ENCODE measurements around the gene COL4A3. TPM values are rescaled to one million over a fixed set of nuclear protein-coding genes. Genes with fewer than 3 reads are reported as not detected.

COL4A3 gene
- total RNA-seq, 1 donor from 2014 or later = not detected

GRCh38 chr2:227182765-227183164 is 18.3 kb downstream of the COL4A3 start:
- H3K4me1 ChIP-seq (ENCODE audit: insufficient read depth, low read length) = no peaks in the 10 kb centered on the region
- peaks cover 5% of the 10 kb centered on the region for H3K4me1 Mint-ChIP-seq (ENCODE audit: low read depth, unreplicated experiment)
- H3K9me3 ChIP-seq (ENCODE audit: insufficient read depth, low read depth, low read length) = no peaks in the 10 kb centered on the region
- H4K20me1 ChIP-seq (ENCODE audit: insufficient read depth, low read length) = no peaks in the 10 kb centered on the region
- no peaks in the 10 kb centered on the region for H3K9me3 Mint-ChIP-seq (ENCODE audit: unreplicated experiment)
- no peaks in the 10 kb centered on the region for H3K36me3 ChIP-seq (ENCODE audit: insufficient read depth, low read length)
- no peaks in the 10 kb centered on the region for H3K27me3 Mint-ChIP-seq (ENCODE audit: low read depth, unreplicated experiment)
- no peak overlapping the region for H3K4me2 ChIP-seq (ENCODE audit: low read length)
- H3K36me3 Mint-ChIP-seq (ENCODE audit: low read depth, unreplicated experiment) = no peaks in the 10 kb centered on the region
- H3K4me3 ChIP-seq (ENCODE audit: insufficient read depth, low read depth, low read length) = no peak overlapping the region
- DNase-seq (ENCODE audit: low read depth) (no peak), FAIRE-seq (no peak)
- no peak overlapping the region for H3K9ac ChIP-seq (ENCODE audit: low read length)
- H2AFZ ChIP-seq (ENCODE audit: low read depth, low read length) = no peak overlapping the region
- TF ChIP-seq CTCF (IDR thresholded peaks at IDR 0.05; ENCODE audit: insufficient read depth, low read depth, low read length) (no peak), EZH2 (IDR thresholded peaks at IDR 0.05; ENCODE audit: insufficient read depth, low read length) (no peak)
- no peak overlapping the region for H3K4me3 Mint-ChIP-seq (ENCODE audit: unreplicated experiment)
- no peaks in the 10 kb centered on the region for H3K27me3 ChIP-seq (ENCODE audit: insufficient read depth, low read length)
- no peak overlapping the region for H3K27ac Mint-ChIP-seq (ENCODE audit: unreplicated experiment)
- no peak overlapping the region for H3K27ac ChIP-seq (ENCODE audit: low read depth, low read length)
- H3K79me2 ChIP-seq (ENCODE audit: insufficient read depth, low read length) = no peaks in the 10 kb centered on the region

DNA sequence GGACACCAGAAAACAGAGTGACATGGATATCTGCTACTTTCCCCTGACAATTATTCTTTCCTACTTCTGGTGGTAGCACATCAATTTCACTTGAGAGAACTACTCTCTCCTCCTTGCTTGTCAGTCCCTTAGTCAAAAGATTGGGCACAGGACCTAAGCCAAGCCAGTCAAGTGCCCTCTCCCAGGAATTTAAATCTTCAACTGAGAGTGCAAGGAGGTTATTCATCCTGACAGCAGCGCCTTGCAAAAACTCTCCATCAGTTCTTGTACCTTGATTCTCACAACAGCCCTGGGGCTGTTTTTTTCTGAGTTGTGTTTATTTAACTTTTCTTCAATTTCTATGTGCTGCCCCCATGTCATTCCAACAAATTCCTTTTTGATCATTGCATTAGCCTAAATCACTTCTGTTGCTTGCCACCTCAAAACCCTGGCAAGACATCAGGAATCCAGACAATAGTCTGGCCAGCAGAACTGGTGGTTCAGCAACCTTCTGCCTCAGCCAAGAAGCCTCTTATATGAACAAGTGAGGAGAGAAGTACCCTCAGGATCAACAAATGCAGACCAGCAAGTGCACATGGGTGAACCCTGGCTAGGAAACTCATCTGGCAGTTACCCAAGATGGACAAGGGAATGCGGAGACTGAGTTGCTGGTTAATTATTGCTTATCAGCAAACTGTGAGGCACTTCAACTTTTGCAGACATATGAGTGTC is 19.4 kb downstream of the COL4A3 start:
- no peak overlapping the region for H3K27ac Mint-ChIP-seq (ENCODE audit: unreplicated experiment)

More for the DNA sequence above, 19.4 kb downstream of the COL4A3 start:
- Histone ChIP-seq H3K9me3 (ENCODE audit: insufficient read depth, low read depth, low read length) (no peaks in the 10 kb centered on the region), H2AFZ (ENCODE audit: low read depth, low read length) (no peak overlapping the region), H3K4me1 (ENCODE audit: insufficient read depth, low read length) (peaks cover 2% of the 10 kb centered on the region), H3K27ac (ENCODE audit: low read depth, low read length) (no peak overlapping the region), H3K4me2 (ENCODE audit: low read length) (no peak overlapping the region), H3K9ac (ENCODE audit: low read length) (no peak overlapping the region), H3K27me3 (ENCODE audit: insufficient read depth, low read length) (no peaks in the 10 kb centered on the region), H3K79me2 (ENCODE audit: insufficient read depth, low read length) (no peaks in the 10 kb centered on the region), H3K36me3 (ENCODE audit: insufficient read depth, low read length) (no peaks in the 10 kb centered on the region), H3K4me3 (ENCODE audit: insufficient read depth, low read depth, low read length) (no peak overlapping the region), H4K20me1 (ENCODE audit: insufficient read depth, low read length) (no peaks in the 10 kb centered on the region)
- Mint-ChIP-seq H3K36me3 (ENCODE audit: low read depth, unreplicated experiment) (no peaks in the 10 kb centered on the region), H3K27me3 (ENCODE audit: low read depth, unreplicated experiment) (no peaks in the 10 kb centered on the region), H3K9me3 (ENCODE audit: unreplicated experiment) (no peaks in the 10 kb centered on the region), H3K4me1 (ENCODE audit: low read depth, unreplicated experiment) (peaks cover 15% of the 10 kb centered on the region), H3K4me3 (ENCODE audit: unreplicated experiment) (no peak overlapping the region)
- DNase-seq (ENCODE audit: low read depth) = peak; percentile 59
- FAIRE-seq = no peak
- TF ChIP-seq CTCF (IDR thresholded peaks at IDR 0.05; ENCODE audit: insufficient read depth, low read depth, low read length) (no peak), EZH2 (IDR thresholded peaks at IDR 0.05; ENCODE audit: insufficient read depth, low read length) (no peak)
